OCI-LY1 (cell line): Measurements from ENCODE around the gene PLEKHA7.

Source experiments
- H2AFZ ChIP-seq: fragments of 200-600 bp; sonication (generic), shearing (Covaris generic); 2 replicates; pipeline ENCODE4 v1.6.0; 2014; ENCODE audit warnings: antibody characterized with exemption, mild to moderate bottlenecking, low read length
- H3F3A ChIP-seq: fragments of 200-600 bp; sonication (generic), shearing (Covaris generic); 2 replicates; pipeline ENCODE4 v1.6.0; 2014; ENCODE audit warnings: mild to moderate bottlenecking, antibody characterized with exemption, low read length, moderate library complexity; ENCODE audit not compliant: insufficient read depth
- H3K27ac ChIP-seq: fragments of 200-600 bp; sonication (generic); 2 replicates; pipeline ENCODE4 v1.5.1; 2014; ENCODE audit warnings: low read length, mixed run types, mild to moderate bottlenecking, low read depth; ENCODE audit not compliant: poor library complexity, severe bottlenecking
- H3K27me3 ChIP-seq: fragments of 200-600 bp; sonication (generic); 2 replicates; pipeline ENCODE4 v1.6.0; 2014; ENCODE audit warnings: antibody characterized with exemption, mild to moderate bottlenecking, low read length, moderate library complexity; ENCODE audit not compliant: insufficient read depth
- H3K36me3 ChIP-seq: fragments of 200-600 bp; sonication (generic); 2 replicates; pipeline ENCODE4 v1.6.1; 2014; ENCODE audit warnings: mild to moderate bottlenecking, antibody characterized with exemption, low read length, moderate library complexity, mixed read lengths; ENCODE audit not compliant: insufficient read depth
- H3K4me1 ChIP-seq: fragments of 200-600 bp; sonication (generic); 2 replicates; pipeline ENCODE4 v1.5.1; 2014; ENCODE audit warnings: mild to moderate bottlenecking, low read length, moderate library complexity; ENCODE audit not compliant: insufficient read depth, severe bottlenecking
- H3K4me2 ChIP-seq: fragments of 200-600 bp; sonication (generic), shearing (Covaris generic); 2 replicates; pipeline ENCODE4 v1.6.1; 2014; ENCODE audit warnings: low read length
- H3K4me3 ChIP-seq: fragments of 200-600 bp; sonication (generic); 2 replicates; pipeline ENCODE4 v1.5.1; 2014; ENCODE audit warnings: low read length, low read depth, mild to moderate bottlenecking, mixed read lengths; ENCODE audit not compliant: poor library complexity, severe bottlenecking
- H3K79me2 ChIP-seq: fragments of 200-600 bp; shearing (Covaris generic); 2 replicates; pipeline ENCODE4 v1.6.1; 2016; ENCODE audit warnings: mixed run types, low read length, mixed read lengths; ENCODE audit not compliant: insufficient read depth
- H3K9ac ChIP-seq: fragments of 200-600 bp; sonication (generic), shearing (Covaris generic); 2 replicates; pipeline ENCODE4 v1.6.1; 2014; ENCODE audit warnings: mild to moderate bottlenecking, low read length, mixed read lengths
- H3K9me2 ChIP-seq: fragments of 200-600 bp; sonication (generic), shearing (Covaris generic); 2 replicates; pipeline ENCODE4 v1.6.1; 2014; ENCODE audit warnings: low read depth, mild to moderate bottlenecking, low read length, mixed read lengths
- H3K9me3 ChIP-seq: fragments of 200-600 bp; shearing (Covaris generic); 2 replicates; pipeline ENCODE4 v1.6.1; 2014; ENCODE audit warnings: low read length, mixed read lengths
- H4K20me1 ChIP-seq: fragments of 200-600 bp; sonication (generic), shearing (Covaris generic); 2 replicates; pipeline ENCODE4 v1.6.0; 2016; ENCODE audit warnings: mild to moderate bottlenecking, low read length; ENCODE audit not compliant: insufficient read depth
- EZH2 ChIP-seq: fragments of 200-600 bp; sonication (generic), shearing (Covaris generic); IDR thresholded peaks from 2 replicates; pipeline ENCODE4 v1.8.0; 2017; ENCODE audit warnings: borderline replicate concordance, mixed run types, mild to moderate bottlenecking, antibody characterized with exemption, low read length, moderate library complexity, mixed read lengths
- TF ChIP-seq, protein P1 (sequence below): fragments of 200-600 bp; sonication (generic), shearing (Covaris generic); IDR thresholded peaks from 2 replicates; pipeline ENCODE4 v1.5.1; 2017; ENCODE audit warnings: mild to moderate bottlenecking, antibody characterized with exemption, low read length, moderate library complexity, mixed read lengths

Gene PLEKHA7

DNA sequence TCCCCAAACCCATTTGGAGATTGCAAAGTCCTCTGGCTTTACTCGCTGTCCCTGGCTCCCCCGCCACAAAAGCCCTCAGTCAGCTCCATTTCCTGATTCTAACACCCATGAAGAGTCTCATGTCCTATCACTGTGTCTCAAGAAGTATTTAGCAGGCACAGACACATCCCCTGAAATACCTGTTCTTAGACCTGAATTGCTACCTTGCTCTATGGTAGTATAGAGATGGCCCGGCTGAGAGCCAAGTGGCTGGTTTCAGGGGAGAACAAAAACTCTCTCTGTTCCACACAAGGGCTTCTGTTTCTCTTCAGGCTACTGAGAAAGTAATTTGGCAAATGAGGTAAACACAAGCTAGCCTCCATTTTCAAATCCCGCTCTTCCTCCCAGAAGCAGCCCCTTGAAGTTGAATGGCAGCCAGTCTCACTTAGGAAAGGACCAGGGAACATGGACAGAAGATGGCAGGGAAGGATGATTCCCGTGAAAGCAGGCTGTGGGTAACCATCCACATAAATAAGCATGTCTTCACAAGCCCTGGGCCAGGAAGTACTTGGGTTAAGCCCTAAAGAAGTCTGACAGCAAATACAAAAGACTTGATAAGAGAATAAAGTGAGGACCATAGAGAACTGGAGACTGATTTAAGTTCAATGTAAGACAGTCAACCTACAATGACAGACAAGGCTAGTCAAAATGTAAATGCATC is 138.0 kb downstream of the PLEKHA7 start:
- no peak overlapping the region for H3K27ac ChIP-seq
- H2AFZ ChIP-seq, result no peak overlapping the region
- H3K79me2 ChIP-seq, result no peaks in the 10 kb centered on the region
- no peaks in the 10 kb centered on the region for H3F3A ChIP-seq
- H3K4me1 ChIP-seq, result no peaks in the 10 kb centered on the region
- H3K4me2 ChIP-seq, result no peak overlapping the region
- no peaks in the 10 kb centered on the region for H3K9me3 ChIP-seq
- no peaks in the 10 kb centered on the region for H4K20me1 ChIP-seq
- no peak overlapping the region for H3K9ac ChIP-seq
- H3K27me3 ChIP-seq, result 0 out of 2 replicates have a peak, but pooled peaks cover 5% of the 10 kb centered on the region
- no peak overlapping the region for H3K4me3 ChIP-seq
- TF ChIP-seq, protein P1, sequence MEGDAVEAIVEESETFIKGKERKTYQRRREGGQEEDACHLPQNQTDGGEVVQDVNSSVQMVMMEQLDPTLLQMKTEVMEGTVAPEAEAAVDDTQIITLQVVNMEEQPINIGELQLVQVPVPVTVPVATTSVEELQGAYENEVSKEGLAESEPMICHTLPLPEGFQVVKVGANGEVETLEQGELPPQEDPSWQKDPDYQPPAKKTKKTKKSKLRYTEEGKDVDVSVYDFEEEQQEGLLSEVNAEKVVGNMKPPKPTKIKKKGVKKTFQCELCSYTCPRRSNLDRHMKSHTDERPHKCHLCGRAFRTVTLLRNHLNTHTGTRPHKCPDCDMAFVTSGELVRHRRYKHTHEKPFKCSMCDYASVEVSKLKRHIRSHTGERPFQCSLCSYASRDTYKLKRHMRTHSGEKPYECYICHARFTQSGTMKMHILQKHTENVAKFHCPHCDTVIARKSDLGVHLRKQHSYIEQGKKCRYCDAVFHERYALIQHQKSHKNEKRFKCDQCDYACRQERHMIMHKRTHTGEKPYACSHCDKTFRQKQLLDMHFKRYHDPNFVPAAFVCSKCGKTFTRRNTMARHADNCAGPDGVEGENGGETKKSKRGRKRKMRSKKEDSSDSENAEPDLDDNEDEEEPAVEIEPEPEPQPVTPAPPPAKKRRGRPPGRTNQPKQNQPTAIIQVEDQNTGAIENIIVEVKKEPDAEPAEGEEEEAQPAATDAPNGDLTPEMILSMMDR, result no peak
- TF ChIP-seq EZH2, result no peak
- H3K36me3 ChIP-seq, result no peaks in the 10 kb centered on the region
- H3K9me2 ChIP-seq, result no peaks in the 10 kb centered on the region

DNA sequence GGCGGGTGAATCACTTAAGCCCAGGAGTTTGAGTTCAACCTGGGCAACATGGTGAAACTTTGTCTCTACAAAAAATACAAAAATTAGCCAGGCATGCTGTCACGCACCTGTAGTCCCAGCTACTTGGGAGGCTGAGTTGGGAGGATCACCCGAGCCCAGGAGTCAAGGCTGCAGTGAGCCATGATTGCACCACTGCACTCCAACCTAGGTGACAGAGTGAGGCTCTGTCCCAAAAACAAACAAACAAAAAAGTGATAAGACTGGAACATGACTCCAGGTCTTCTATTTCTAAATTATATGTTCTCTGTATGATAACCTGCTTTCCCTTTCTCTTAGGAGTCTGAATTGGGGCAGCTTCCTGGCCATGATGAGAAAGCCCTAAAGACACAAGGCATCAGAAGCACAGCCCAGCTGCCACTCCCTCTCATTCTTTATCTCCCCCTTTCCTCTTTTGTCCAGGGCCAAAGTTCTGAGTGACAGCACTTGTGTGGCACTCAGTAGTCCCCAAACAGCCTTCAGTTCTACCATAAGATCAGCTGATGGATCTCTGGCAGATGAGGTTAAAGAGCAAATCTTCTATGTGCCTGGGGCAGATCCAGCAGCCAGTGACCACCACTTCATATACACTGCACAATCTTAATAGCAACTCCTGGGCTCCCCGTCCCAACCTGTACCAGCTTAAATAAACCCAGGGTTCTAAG is 139.8 kb downstream of the PLEKHA7 start:
- Histone ChIP-seq H3K4me1 (no peaks in the 10 kb centered on the region), H3K9me3 (no peaks in the 10 kb centered on the region), H2AFZ (no peak overlapping the region), H3K79me2 (no peaks in the 10 kb centered on the region), H3K9me2 (no peaks in the 10 kb centered on the region), H3K27ac (no peak overlapping the region), H3K27me3 (0 out of 2 replicates have a peak, but pooled peaks cover 5% of the 10 kb centered on the region), H3K9ac (no peak overlapping the region), H3K4me3 (no peak overlapping the region), H3K36me3 (no peaks in the 10 kb centered on the region), H3K4me2 (no peak overlapping the region), H3F3A (no peaks in the 10 kb centered on the region), H4K20me1 (no peaks in the 10 kb centered on the region)
- TF ChIP-seq, protein P1, result no peak
- no peak for TF ChIP-seq EZH2

DNA sequence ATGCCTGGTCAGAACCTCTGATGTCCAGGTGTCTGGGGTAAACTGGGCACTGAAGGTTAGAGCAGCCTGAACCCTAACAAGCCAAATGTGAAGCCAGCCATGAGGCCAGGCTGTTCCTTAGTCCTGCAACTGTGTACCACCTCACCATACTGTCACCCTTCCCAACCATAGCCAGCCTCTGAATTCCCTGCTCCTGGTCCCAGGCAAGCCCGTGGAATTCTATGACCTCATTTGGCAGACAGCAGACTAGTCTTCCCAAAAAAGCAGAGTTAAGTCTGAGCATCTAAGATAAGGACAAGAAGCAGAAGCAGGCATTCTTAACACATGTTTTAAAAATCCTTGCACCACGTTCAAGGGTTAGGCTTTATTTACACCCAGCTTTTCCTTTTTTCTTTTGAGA is 140.9 kb downstream of the PLEKHA7 start:
- Histone ChIP-seq H3K9ac (no peak overlapping the region), H3K27ac (no peak overlapping the region), H2AFZ (no peak overlapping the region), H3K9me2 (no peaks in the 10 kb centered on the region), H3K4me2 (no peak overlapping the region), H3K4me3 (no peak overlapping the region), H3K79me2 (no peaks in the 10 kb centered on the region), H3K36me3 (no peaks in the 10 kb centered on the region), H4K20me1 (no peaks in the 10 kb centered on the region), H3K27me3 (0 out of 2 replicates have a peak, but pooled peaks cover 5% of the 10 kb centered on the region), H3F3A (no peaks in the 10 kb centered on the region), H3K9me3 (no peaks in the 10 kb centered on the region), H3K4me1 (no peaks in the 10 kb centered on the region)
- TF ChIP-seq, protein P1, result no peak
- TF ChIP-seq EZH2, result no peak
